ENCODE results near the gene BEND3. TPM values are rescaled to one million over a fixed set of nuclear protein-coding genes. Genes with fewer than 3 reads are reported as not detected.

Gene BEND3
- total RNA-seq, 1 experiment from 2014 or later, result 24.9 TPM

DNA sequence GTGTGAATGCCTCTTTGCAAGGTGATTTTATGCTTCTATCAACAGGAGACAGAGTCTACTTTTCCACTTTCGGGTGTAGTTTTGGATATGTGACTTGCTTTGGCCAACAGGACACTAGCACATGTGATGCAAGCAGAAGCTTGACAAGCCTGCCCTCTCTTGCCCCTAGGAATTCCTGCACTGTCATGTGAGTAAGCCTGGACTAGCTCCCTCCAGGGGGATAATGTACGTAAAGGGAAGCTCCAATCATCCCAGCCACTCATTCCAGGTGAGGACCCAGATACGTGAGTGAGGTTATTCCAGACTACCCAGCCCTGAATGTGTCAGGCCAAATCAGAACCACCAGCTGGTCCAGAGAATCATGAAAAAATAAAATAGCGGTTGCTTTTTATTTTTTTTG is 33.3 kb downstream of the BEND3 start:
- H3K4me3 ChIP-seq (ENCODE audit: insufficient read depth, low read depth, low read length), result no peak overlapping the region
- no peaks in the 10 kb centered on the region; the same call in 1 of the 2 replicates for H3K36me3 ChIP-seq (replicated peaks; ENCODE audit: control insufficient read depth, insufficient read depth, low read length)
- H3K27me3 ChIP-seq (ENCODE audit: control insufficient read depth, insufficient read depth, low read length), result no peaks in the 10 kb centered on the region
- DNase-seq, result no peak

DNA sequence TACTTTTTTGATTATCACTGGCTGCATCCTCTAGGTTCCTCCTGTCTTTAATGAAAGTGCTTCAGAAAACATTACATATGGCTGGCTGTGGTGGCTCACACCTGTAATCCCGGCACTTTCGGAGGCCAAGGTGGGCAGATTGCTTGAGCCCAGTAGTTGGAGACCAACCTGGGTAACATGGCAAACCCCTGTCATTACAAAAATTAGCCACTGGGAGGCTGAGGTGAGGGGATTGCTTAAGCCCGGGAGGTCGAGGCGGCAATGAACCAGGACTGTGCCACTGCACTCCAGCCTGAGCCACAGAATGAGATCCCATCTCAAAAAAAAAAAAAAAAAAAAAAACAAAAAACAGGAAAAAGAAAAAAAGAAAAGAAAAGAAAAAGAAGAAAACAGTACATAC is 35.3 kb downstream of the BEND3 start:
- DNase-seq, result no peak
- Histone ChIP-seq H3K36me3 (replicated peaks; ENCODE audit: control insufficient read depth, insufficient read depth, low read length) (no peaks in the 10 kb centered on the region; the same call in none of the 2 replicates), H3K4me3 (ENCODE audit: insufficient read depth, low read depth, low read length) (no peak overlapping the region), H3K27me3 (ENCODE audit: control insufficient read depth, insufficient read depth, low read length) (no peaks in the 10 kb centered on the region)

DNA sequence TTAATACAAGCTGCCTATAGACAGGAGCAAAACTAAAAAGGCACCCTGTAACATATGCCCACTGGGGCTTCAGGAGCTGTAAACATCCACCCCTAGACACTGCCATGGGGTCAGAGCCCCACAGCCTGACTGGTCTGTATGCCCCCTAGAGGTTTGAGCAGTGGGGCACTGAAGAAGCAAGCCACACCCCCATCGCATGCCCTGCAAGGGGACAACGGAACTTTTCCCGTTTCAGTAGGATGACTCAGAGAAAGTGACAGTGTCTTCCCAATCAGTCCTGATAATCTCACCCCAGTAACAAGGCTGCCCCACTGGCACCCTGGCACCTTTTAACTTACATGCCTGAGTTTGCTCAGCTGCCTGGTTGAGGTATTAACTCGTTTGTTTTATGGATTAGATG is 35.9 kb downstream of the BEND3 start:
- H3K36me3 ChIP-seq (replicated peaks; ENCODE audit: control insufficient read depth, insufficient read depth, low read length), result no peaks in the 10 kb centered on the region; the same call in 1 of the 2 replicates
- no peaks in the 10 kb centered on the region for H3K27me3 ChIP-seq (ENCODE audit: control insufficient read depth, insufficient read depth, low read length)
- H3K4me3 ChIP-seq (ENCODE audit: insufficient read depth, low read depth, low read length), result no peak overlapping the region
- no peak for DNase-seq

DNA sequence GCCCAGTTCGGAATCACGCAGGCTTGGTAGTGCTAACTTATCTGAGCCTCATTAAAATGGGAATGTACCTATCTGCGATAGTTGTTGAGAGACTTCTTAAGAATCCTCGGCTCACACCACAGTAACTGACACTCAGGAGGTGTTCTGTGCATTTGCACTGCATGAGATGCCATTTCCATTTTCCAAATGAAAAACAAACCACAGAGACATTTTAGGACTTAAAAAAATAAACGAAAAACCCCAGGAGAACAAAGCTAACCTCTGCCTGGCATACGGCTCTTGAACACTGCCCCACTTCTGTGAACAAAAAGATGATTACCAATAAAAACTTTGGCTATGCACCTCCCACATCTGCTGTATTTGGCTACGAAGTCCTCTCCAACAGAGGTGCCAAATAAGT is 37.6 kb downstream of the BEND3 start:
- DNase-seq, result no peak
- H3K36me3 ChIP-seq (replicated peaks; ENCODE audit: control insufficient read depth, insufficient read depth, low read length), result no peaks in the 10 kb centered on the region; the same call in 1 of the 2 replicates
- H3K4me3 ChIP-seq (ENCODE audit: insufficient read depth, low read depth, low read length), result no peak overlapping the region
- no peaks in the 10 kb centered on the region for H3K27me3 ChIP-seq (ENCODE audit: control insufficient read depth, insufficient read depth, low read length)

DNA sequence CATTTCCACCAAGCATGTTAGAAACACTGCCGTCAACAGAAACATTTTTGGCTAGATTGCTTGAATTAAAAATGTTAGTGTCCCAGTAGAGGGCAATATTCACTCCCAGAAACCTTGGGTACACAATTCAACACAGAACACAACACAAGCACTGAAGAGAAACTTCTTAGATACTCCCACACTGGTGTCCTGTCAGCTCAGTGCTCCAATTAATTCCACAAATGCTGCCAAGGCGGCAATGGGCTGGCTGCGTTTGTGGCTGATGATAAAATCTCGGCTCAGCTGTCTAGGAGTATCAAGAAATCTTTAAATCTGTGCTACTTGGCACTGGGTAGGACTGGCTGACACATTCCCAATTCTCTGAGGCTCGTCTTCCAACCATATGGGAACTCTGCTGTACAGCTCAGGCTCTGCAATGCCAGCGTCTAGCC is 39.3 kb downstream of the BEND3 start:
- no peaks in the 10 kb centered on the region; the same call in 1 of the 2 replicates for H3K36me3 ChIP-seq (replicated peaks; ENCODE audit: control insufficient read depth, insufficient read depth, low read length)
- DNase-seq, result no peak
- no peaks in the 10 kb centered on the region for H3K27me3 ChIP-seq (ENCODE audit: control insufficient read depth, insufficient read depth, low read length)
- no peak overlapping the region for H3K4me3 ChIP-seq (ENCODE audit: insufficient read depth, low read depth, low read length)

DNA sequence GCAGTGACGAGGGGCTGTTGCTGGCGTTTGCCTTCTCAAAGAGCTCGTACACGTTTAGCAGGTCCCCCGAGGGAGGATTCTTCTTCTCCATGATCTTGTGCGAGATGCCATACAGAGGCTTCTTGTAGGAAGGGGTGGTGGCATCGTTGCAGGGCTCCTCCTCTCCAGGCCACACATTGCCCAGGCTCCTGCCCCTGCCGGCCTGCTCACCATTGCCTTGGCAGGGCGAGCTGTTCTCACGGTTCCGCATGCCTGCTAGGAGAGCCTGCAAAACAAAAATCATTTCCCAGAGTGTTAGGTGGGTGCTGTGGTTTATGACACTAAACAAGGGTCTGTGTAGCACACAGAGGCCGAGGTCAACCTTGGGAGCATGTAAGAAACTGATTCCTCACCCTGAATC is 44.6 kb downstream of the BEND3 start:
- Histone ChIP-seq H3K4me3 (ENCODE audit: insufficient read depth, low read depth, low read length) (no peak overlapping the region), H3K27me3 (ENCODE audit: control insufficient read depth, insufficient read depth, low read length) (no peaks in the 10 kb centered on the region), H3K36me3 (replicated peaks; ENCODE audit: control insufficient read depth, insufficient read depth, low read length) (peaks cover 1% of the 10 kb centered on the region)
- no peak for DNase-seq

DNA sequence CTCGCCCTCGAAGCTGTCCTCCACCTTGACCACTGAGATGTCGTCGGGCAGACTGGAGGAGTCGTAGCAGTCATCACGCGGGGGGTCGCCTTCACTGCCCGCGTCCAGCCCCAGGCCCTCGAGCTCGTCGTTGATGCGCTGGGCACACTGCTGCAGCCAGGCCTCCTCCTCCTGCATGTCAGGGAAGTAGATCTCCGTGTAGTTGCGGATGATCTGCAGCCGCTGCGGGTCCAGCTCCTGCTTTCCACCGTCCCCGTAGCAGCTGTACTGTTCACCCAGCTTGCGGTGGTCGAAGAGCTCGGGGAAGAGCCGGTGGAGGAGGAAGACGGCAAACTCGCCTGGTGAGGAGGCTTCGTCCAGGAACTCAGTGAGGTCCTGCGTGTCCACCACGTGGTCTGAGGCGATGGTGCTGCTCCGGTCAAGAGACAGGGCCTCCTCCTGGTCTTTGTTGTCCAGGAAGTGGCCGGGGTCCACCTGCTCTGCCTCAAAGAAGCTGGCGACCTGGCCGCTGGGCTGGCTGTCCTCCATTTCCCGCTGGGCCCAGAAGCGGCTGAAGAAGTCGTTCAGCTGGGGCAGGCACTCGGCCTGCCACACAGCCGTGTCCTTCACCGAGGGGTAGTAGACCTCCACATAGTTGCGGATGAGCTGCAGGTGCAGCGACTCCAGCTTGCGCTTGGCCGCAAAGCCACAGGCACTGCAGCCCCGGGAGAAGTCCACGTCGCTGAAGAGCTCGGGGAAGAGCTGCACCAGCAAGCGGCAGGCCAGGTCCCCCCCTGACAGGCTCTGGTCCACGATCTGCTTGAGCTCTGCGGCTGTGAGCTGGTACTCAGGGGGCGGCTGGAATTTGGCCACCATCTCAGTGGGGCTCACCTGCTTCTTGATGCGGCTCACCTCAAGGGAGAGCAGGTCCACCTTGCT is 45.4 kb downstream of the BEND3 start:
- no peak for DNase-seq
- no peaks in the 10 kb centered on the region for H3K27me3 ChIP-seq (ENCODE audit: control insufficient read depth, insufficient read depth, low read length)
- no peak overlapping the region for H3K4me3 ChIP-seq (ENCODE audit: insufficient read depth, low read depth, low read length)
- peaks cover 1% of the 10 kb centered on the region for H3K36me3 ChIP-seq (replicated peaks; ENCODE audit: control insufficient read depth, insufficient read depth, low read length)

DNA sequence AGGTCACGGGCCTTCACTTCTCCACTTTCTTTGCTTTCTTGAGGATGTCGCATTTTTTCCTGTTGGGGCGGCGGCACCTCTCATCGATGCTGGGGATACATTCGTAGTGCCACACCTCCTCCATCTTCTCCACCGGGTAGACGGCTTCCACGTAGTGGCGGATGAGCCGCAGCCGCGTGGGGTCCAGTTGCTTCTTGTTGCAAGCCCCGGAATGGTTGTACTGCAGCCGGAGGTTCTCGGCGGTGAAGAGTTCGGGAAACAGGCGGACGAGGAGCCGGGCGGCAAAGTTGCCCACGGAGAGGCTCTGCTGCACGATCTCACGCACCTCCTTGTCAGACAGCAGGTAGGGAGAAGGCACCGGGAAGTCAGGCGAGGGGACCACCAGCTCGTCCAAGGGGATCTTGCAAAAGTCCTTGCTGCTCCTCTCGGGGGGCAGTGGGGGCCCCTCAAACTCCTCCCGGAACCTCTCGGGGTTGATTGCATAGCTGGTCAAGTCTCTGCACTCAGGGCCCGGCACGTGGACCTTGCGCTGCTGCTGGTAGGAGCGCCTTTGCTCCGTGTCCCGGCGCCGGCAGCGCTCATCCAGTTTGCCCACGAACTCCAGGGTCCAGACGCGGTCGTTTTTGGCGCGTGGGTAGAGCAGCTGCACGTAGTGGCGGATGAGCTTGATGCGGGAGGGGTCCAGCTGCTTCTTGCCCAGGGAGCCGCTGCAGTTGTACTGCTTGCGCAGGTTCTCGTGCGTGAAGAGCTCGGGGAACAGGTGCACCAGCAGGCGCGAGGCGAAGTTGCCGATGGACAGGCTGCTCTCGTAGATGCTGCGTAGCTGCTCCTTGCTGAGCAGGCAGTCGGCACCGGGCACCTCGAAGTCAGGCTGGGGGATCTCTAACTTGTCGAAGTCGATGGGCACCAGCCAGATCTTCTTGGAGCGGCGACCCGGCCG is 46.4 kb downstream of the BEND3 start:
- H3K36me3 ChIP-seq (replicated peaks; ENCODE audit: control insufficient read depth, insufficient read depth, low read length), result peaks cover 1% of the 10 kb centered on the region
- DNase-seq, result no peak
- H3K27me3 ChIP-seq (ENCODE audit: control insufficient read depth, insufficient read depth, low read length), result no peaks in the 10 kb centered on the region
- no peak overlapping the region for H3K4me3 ChIP-seq (ENCODE audit: insufficient read depth, low read depth, low read length)

DNA sequence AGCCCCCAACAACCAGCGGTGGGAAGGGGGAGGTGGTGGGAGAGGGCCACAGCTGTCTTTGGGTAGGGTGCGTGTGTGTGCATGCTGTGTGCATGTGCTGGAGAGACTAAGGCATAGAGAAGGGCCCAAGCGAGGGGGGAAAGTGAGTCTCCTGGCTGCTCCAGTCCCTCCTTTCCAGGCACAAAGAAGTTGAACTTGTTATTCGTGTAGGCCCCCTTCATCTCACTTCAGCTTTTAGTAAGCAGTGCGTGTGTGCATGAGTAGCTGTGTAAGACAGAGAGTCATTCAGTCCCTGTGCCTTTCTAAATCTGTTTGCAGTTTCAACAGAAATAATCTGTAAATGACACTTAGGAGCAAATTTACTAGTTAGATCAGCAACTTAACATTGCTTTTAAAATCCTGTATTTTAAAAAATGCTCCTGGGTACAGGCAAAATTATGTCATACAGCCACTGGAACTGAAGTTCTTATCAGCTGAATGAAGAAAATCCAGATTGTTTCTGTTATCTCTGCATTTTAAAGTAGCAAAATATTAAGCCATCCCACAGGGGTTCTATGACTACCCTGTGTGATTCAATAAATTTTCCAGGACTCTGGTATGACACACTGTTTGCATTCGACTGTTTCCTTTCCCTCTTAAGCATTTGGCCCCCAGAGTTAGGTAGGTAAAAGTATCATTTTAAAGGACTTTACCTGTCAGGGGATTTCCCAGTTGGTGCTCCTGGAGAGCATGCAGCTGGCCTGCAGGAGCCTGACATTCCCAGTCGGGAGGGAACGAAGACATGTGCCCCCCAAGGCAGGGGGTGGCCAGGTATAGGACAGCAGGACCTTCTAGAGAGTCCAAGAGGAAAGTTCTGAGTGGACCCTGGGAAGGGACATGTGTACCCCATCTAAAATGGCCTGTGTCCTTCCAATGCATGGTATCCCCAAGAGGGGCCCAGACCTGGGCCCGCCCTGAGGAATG is 48.3 kb downstream of the BEND3 start:
- H3K27me3 ChIP-seq (ENCODE audit: control insufficient read depth, insufficient read depth, low read length), result no peaks in the 10 kb centered on the region
- no peak overlapping the region for H3K4me3 ChIP-seq (ENCODE audit: insufficient read depth, low read depth, low read length)
- DNase-seq, result peak; percentile 56
- peaks cover 1% of the 10 kb centered on the region for H3K36me3 ChIP-seq (replicated peaks; ENCODE audit: control insufficient read depth, insufficient read depth, low read length)

DNA sequence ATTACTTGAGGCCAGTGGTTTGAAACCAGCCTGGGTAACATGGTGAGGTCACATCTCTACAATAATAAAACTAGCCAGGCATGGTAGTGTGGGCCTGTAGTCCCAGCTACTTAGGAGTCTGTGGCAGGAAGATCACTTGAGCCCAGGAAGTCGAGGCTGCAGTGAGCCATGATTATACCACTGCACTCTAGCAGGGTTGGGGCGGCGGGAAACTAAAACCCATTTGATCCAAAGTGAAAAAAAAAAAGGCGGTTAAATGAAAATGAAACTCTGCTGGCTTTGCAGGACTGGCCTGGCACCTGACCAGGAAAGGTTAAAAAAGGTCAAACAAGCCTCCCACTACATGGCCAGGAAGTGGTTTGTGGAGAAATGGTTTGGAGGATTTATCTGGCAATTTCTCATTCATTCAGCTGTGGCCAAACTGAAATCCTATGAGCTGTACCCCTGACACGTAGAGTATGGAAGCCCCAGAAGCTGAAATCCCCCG is 50.7 kb downstream of the BEND3 start:
- no peak for DNase-seq
- Histone ChIP-seq H3K36me3 (replicated peaks; ENCODE audit: control insufficient read depth, insufficient read depth, low read length) (peaks cover 1% of the 10 kb centered on the region; the same call in 1 of the 2 replicates), H3K27me3 (ENCODE audit: control insufficient read depth, insufficient read depth, low read length) (no peaks in the 10 kb centered on the region), H3K4me3 (ENCODE audit: insufficient read depth, low read depth, low read length) (no peak overlapping the region)

DNA sequence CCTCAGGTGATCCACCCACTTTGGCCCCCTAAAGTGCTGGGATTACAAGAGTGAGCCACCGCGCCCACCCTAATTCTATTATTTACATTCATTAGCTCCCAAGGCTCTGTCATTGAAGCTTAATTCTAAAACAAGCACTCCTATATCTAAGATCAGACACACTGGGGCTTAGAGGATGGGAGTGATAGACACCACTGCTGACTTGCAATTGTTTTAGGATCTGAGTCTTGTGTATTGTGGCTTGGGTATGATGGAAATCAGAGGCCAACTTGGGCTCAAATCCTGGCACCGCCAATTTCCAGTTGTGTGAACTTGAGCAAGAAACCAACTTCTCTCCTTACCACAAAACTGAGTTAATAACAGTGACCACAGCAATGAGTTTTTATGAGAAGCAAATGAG is 52.6 kb downstream of the BEND3 start:
- Histone ChIP-seq H3K36me3 (replicated peaks; ENCODE audit: control insufficient read depth, insufficient read depth, low read length) (no peaks in the 10 kb centered on the region), H3K27me3 (ENCODE audit: control insufficient read depth, insufficient read depth, low read length) (no peaks in the 10 kb centered on the region), H3K4me3 (ENCODE audit: insufficient read depth, low read depth, low read length) (no peak overlapping the region)
- no peak for DNase-seq

DNA sequence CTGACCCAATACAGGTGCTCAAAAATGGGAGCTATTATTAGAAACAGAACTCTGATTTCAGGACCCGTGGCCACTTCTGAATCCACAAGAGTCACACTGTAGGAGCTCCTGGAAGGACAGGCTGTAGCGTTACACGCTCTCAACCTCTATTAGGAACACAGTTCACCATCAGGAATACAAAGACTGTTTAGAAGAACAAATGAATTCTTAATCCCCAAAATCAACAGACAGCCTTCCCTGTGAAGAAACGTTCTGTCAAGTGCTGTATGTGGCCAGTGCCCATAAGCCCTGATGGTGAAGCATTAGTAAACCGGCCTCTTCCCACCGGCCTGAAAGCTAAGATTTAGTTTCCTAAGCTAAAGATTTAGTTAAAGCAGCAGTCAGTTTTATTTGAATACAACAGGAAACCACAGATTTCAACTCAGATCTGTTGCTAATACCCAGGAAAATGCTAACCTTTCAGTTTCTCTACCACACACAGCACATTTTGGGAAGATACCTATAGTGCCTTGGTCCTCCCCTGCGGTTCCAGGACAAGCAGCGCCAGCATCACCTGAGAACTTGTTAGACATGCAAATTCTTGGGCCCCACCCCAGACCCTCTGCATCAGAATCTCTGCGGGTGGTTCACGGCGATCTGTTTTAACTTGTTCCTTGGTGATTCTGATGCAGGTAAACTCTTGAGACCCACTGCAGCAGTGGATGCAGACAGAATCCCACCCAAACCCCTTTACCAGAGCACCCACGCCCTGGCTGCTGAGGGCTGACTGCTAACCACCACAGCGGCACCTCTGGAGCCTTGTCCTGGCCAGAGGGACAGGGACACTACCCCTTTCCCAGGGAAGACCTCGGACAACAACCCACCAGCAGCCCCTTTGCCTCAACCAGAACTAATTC is 53.9 kb downstream of the BEND3 start:
- Histone ChIP-seq H3K27me3 (ENCODE audit: control insufficient read depth, insufficient read depth, low read length) (no peaks in the 10 kb centered on the region), H3K36me3 (replicated peaks; ENCODE audit: control insufficient read depth, insufficient read depth, low read length) (no peaks in the 10 kb centered on the region), H3K4me3 (ENCODE audit: insufficient read depth, low read depth, low read length) (no peak overlapping the region)
- DNase-seq, result peak; percentile 68

DNA sequence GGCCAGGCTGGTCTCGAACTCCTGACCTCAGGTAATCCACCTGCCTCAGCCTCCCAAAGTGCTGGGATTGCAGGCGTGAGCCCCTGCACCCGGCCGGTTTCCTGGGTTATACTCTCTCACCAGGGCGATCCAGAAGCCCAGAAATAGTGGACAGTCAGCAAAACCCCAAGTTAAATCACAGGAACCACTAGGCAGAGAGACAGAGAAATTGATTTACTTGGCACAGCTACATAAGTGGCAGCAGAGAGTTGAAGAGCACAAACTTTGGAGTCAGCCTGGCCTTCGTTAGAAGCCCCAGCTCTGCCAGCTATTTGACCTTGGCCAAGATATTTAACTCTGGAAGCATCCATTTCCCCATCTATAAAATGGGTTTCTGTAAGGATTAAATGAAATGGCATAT is 54.6 kb downstream of the BEND3 start:
- Histone ChIP-seq H3K36me3 (replicated peaks; ENCODE audit: control insufficient read depth, insufficient read depth, low read length) (no peaks in the 10 kb centered on the region), H3K27me3 (ENCODE audit: control insufficient read depth, insufficient read depth, low read length) (no peaks in the 10 kb centered on the region), H3K4me3 (ENCODE audit: insufficient read depth, low read depth, low read length) (no peak overlapping the region)
- no peak for DNase-seq
